H54 (cell line): ENCODE data around the gene HOXC6.
A peak's percentile ranks its signal among the peaks of the same experiment; 100 is the strongest.

Experiments used
- DNase-seq: peaks from one replicate; pipeline ENCODE4 v3.0.0; 2011; ENCODE audit warnings: low spot score, mixed read lengths; ENCODE audit not compliant: insufficient read length
- FAIRE-seq: peaks from 3 replicates; lab custom pipeline; 2011; peaks lifted over from hg19 to GRCh38; lab: Jason Lieb, UNC
- POLR2A ChIP-seq: IDR thresholded peaks from 2 replicates; pipeline ENCODE4 v1.6.1; 2011; ENCODE audit warnings: low read depth, mild to moderate bottlenecking, low read length

Gene HOXC6

DNA sequence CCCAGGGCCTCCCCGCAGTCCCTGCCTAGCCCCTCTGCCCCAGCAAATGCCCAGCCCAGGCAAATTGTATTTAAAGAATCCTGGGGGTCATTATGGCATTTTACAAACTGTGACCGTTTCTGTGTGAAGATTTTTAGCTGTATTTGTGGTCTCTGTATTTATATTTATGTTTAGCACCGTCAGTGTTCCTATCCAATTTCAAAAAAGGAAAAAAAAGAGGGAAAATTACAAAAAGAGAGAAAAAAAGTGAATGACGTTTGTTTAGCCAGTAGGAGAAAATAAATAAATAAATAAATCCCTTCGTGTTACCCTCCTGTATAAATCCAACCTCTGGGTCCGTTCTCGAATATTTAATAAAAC, 2.2 kb downstream of the HOXC6 start:
- no peak for FAIRE-seq
- no peak for TF ChIP-seq POLR2A
- DNase-seq: no peak

DNA sequence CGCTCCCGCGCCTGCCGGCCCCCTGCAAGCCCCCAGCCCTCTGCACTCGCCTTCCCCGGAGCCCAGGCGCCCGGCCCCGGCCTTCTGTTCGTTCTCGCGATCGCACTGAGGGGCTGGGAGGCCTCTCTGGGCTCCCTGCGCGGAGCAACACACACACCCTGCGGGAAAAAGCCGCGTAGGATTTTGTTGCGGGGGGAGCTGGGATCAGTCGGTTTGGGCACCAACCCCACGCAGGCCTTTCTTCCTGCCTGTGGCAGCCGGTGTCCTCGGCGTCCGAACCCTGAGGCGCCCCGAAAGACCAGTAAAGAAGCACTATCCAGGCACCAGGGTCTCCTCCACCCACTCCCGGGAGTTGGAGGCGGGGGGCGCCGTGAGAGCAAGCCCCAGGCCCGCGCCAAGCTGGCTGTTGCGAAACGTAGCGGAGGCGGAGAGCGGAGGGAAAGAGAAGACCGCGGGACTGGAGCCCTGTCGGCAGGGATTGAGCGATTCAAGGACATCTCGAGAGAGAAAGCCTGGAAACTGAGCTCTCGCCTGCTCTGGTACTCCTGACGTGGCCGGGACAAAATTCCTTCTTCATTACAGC, 2.7 kb downstream of the HOXC6 start:
- FAIRE-seq (no peak), DNase-seq (no peak)
- no peak for TF ChIP-seq POLR2A

DNA sequence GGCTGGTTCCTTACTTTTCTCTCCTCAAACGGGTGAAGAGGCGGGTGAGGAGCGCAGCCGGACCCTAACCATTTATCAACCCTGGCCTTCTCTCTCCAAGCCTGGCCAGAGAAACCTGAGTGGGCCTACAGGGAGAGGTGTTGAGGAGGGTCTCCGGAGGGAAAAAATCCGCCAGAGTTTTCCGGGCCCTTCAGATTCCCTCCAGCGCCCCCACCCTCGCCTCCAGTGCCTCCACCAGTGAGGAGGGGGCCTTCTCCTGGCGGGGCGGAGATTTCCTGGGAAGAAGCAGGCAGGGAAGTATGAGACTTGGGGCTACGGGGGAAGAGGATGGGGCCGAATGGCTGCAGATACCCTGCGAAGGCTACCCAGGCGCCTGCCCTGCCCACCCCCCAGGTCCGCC, 3.2 kb downstream of the HOXC6 start:
- DNase-seq (no peak), FAIRE-seq (no peak)
- TF ChIP-seq POLR2A: no peak

DNA sequence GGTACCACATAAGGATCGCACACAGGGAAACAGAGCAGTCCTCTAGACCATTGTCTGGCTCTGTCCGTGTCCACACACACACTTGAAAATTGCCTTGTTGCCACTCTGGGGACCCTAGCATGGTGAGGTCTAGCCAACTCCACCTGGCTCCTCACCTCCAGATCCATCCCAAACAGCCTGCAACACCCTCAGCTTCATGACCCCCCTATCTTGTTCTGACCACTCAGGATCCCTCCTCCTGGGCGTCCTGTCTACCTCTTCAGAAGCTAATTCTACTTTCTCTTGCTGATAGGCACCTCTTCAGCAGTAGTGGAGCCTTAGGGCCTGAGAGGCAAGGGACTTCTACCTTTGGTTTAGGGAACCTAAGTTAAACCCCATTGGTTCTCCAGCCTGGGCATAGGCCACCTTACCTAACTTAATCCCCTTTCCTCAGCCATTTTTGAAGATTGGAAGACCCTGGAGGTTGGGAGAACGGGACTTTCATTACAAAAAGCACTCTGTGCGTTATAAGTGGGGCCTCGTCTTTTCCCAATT, 3.9 kb downstream of the HOXC6 start:
- FAIRE-seq (no peak), DNase-seq (no peak)
- TF ChIP-seq POLR2A: no peak

DNA sequence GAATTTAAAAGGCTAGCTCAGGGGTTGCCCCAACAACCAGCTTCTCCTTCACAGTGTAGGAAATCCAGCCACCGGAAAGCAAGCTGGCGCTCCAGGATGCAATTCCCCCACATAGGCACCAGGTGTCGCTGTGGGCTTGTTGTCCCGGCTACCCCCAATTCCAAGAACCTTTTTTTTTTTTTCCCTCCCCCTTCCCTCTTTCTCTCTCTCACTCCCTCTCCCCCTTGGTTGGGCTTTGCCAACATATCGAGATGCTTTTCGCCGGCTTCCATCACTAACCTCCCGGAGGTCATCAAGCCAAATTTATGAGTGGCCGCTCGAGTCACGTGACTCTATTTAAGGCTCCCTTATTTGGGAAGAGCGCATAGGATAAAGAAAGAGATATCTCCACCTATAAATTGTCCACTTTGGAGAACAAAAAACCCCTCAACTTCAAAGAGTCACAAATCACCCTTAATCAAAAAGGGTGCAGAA, 4.4 kb downstream of the HOXC6 start, which contains the start of gene HOXC5:
Gene HOXC5, plus strand, starts transcription at position 424 of the 474 bp plus-strand sequence. CDS start 73 bp downstream, outside the sequence.
- FAIRE-seq: no peak

DNA sequence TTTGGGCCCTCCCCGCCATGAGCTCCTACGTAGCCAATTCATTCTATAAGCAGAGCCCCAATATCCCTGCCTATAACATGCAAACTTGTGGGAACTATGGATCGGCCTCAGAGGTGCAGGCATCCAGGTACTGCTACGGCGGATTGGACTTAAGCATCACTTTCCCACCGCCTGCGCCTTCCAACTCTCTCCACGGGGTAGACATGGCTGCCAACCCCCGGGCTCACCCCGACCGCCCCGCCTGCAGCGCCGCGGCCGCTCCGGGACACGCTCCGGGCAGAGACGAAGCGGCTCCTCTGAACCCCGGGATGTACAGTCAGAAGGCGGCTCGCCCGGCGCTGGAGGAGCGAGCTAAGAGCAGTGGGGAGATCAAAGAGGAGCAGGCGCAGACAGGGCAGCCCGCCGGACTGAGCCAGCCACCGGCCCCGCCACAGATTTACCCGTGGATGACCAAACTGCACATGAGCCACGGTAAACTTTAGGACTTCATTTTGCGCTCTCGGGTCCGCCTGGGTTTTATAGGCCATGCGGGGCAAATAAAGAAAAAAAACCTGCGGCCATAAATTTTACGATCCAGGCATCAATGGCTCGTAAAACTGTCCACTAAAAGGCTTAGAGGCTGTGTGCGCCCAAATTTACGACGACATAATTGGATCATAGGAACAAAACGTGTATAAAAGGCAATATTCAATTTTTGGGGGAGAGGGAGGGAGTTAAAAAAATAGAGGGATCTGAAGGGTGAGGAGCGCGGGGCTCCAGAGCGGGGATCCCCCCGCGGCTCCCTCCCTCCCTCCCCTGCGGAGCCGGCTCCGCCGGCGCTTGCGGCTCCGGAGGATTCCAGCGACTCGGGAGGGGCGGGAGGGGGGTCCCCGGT, 5.1 kb downstream of the HOXC6 start:
- FAIRE-seq (no peak), DNase-seq (peak; percentile 74)
- TF ChIP-seq POLR2A: 0 out of 2 replicates have a peak, but pooled peaks have one; percentile 6

More for the DNA sequence above, 4.4 kb downstream of the HOXC6 start, which contains the start of gene HOXC5:
- peak; percentile 83 for DNase-seq
- no peak for TF ChIP-seq POLR2A

DNA sequence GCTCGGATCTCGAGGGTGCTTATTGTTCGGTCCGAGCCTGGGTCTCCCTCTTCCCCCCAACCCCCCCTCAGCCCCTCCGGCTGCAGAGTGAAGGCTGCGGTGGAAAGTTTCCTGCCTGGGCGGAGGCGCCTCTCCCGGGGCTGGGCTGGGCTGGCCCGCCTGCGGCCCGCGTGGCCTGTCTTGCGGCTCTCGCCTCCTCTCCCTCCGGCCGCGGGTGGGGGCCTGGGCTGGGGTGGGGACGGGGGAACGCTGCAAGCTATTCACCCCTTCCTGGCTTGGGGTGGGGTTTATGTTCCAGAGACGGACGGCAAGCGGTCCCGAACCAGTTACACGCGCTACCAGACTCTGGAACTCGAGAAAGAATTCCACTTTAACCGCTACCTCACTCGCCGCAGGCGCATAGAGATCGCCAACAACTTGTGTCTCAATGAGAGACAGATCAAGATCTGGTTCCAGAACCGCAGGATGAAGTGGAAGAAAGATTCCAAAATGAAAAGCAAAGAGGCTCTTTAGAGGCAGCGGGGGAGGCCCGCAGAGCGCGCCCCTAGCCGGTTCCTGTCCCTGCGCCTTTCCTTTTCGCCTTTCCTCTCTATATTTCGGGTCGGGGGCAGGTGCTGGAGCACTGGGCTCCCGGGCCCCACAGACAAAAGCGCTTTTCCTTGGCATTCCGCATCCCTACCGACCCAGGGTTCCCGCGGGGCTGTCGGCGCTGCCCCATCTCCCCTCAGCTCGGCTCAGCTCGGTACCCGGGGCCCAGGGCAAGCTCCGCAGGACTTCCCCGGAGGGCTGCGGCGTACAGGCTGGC, 5.9 kb downstream of the HOXC6 start:
- DNase-seq: no peak
- FAIRE-seq: no peak

DNA sequence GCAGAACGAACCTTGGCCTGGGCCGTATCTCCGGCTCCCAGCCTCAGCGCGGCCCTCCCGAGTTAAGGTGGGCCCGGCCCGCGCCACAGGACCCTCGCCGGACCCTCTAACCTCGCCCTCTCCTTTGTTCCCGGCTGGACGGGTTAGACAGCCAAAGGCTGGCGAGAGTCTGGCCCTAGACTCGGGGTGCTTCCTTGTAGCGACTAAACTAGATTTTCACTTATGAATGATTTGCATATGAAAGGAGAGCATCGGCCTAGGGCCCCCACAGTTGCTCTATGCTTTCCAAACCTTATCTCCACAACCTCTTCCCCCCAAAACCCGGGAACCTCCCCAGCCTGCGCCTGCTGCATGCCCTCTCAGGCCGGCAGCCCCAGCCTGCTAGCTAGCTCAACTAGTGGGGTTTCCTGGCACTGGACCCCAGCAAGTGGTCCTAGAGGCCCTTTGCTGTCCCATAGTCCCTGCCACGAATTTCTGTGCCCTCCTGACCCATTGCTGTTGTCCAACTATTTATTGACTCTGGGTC, 6.6 kb downstream of the HOXC6 start:
- TF ChIP-seq POLR2A: no peak
- no peak for DNase-seq
- no peak for FAIRE-seq

More for the DNA sequence above, 5.9 kb downstream of the HOXC6 start:
- no peak for TF ChIP-seq POLR2A

DNA sequence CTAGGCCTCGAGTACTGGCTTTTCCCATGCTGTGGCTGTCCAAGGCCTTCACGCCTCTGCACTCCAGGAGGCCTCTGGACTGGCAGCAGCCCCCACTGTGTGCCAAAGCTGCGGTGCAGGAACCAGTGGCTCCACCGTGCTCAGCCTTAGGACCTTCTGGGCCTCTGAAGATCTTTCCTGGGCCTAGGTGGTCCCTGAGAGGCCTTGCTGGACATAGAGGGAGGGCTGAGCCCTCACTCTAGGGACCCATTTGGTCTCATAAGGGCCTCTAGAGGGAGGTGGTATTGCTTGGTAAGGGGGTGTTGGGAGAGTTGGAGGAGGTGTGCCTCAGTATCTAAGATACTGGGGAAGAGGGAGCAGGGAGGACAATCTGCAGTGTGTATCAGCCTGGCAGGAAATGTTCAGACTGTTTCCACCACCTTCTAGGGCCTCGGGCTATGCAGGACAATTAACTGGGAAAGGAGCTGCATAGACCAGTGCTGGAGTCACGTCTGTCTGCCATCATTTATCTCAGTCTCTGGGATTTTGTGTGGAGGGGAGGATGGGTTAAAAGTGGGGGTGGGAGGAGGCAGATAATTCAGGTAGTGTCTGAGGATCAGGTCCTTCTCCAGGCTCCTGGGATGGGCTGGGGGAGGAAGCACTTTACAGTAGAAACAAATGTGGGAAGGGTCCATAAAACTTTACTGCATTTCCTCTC, 7.5 kb downstream of the HOXC6 start:
- TF ChIP-seq POLR2A: no peak
- FAIRE-seq (no peak), DNase-seq (no peak)

DNA sequence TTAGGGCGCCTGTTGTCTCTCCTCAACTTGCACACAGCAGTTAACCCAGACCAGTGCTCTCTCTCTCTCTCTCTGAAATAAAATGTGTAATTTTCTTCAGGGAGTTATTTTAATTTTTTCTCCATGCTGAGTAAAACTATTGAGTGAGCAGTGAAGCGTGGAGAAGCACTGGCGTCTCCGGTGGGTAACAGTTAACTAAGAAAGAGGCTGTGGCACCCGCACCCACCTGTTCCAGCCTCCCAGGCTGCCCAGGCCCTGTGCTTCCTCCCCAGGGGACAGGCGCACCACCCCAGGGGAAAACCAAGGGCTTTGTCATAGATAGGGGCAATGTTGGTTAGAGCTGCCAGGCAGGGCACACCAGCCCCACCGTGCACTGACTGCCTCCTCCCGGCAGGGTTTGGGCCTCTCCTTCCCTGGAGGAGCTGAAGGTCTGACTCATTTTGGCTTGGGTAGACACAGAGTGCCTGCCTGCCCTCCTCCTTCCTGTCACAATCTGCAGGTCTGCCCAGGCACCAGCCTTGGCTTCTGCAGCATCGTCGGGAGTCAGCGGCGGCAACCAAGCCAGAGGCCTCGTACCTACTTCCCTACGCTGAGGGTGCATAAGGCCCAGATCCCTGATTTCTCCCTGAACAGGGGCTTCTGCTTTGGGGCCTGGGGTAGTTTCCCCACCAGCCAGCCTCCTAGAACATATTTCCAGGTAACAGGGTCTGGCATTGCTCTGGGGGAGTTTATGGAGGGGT, 8.6 kb downstream of the HOXC6 start:
- DNase-seq (peak; percentile 96), FAIRE-seq (peak; percentile 84)
- no peak for TF ChIP-seq POLR2A

DNA sequence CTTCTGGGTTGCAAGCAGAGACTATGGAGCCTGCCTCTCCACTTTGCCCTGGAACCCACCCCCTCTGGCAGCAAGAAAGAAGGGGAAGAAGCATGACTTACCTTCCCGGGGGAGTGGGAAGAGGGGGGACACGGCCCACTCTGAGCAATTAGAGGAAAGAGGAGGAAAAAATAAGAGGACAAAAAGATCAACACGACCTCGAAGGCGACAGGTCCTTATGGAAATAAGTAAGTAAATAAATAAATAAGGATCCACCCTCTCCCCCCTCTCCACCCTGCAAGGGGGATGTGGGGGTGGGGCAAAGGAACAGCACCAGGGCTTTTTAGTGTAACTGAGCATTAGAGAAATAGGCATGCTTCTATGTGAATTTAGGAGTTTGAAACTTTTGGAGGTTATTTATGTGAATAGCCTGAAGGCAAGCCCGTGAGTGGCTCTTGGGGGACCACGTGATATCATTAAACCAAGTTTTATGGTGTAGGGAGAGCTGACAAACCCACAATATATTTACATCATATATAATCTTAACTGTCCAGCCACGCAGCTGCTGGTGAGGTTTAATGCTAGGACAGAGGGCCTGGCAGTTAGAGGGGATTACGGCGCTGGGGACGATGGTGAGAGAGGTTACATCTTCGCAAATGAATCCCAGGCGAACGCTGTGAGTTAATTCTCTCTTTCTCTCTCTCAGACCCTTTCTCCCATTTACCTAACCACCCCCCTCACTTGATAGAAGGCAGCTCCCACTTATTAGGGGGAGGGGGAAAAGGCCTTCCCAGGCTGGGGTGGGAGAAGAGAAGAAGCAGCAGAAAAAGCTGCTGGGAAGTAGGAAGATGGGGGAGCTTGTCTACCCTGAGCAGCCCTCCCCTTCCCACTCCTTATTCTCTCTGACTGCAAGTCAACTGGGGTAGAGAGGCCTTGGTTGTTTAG, 9.4 kb downstream of the HOXC6 start:
- DNase-seq (no peak), FAIRE-seq (no peak)
- TF ChIP-seq POLR2A: no peak
